ENCODE data around the gene UBE2I.
A peak's percentile ranks its signal among the peaks of the same experiment; 100 is the strongest.
"Not testable (repeated sequence)": the region's sequence is repeated elsewhere in the genome, so short reads cannot be mapped to it uniquely, and the experiment has no call there.

UBE2I gene

GRCh38 chr16:1327619-1327947 lies 18.1 kb downstream of the UBE2I start:
- H3K4me1 ChIP-seq (ENCODE audit: control insufficient read depth in 2 of 2, insufficient read depth in 1 of 2, low read depth in 1 of 2, low read length in 2 of 2), result peaks cover 17 to 20% of the 10 kb centered on the region in 2 donors
- H2BK12ac ChIP-seq (ENCODE audit: low read length), result no peak overlapping the region
- no peak overlapping the region for H3K9ac ChIP-seq (ENCODE audit: low read depth, low read length, poor library complexity)
- no peak overlapping the region for H4K91ac ChIP-seq (ENCODE audit: low read depth, low read length, poor library complexity)
- H2BK5ac ChIP-seq (ENCODE audit: low read length), result no peak overlapping the region
- H3K14ac ChIP-seq (ENCODE audit: low read length), result no peak overlapping the region
- H2BK120ac ChIP-seq (ENCODE audit: low read depth, low read length), result no peak overlapping the region
- no peak overlapping the region for H3K4ac ChIP-seq (ENCODE audit: low read length)
- WGBS, 2 donors (ENCODE audit: extremely low coverage in 2 of 2, insufficient read length in 2 of 2, insufficient replicate concordance in 1 of 2), result no CpG with 5 or more reads among the region's 5 CpGs
- H2AK5ac ChIP-seq (ENCODE audit: low read depth, low read length), result peak overlapping the region; percentile 3
- H3K23ac ChIP-seq (ENCODE audit: low read depth, low read length, poor library complexity), result no peak overlapping the region
- peak overlapping the region; percentile 44 for H2AFZ ChIP-seq (ENCODE audit: low read length)
- H3K9me3 ChIP-seq (replicated peaks in 1 of 2; ENCODE audit: control insufficient read depth in 2 of 2, insufficient read depth in 1 of 2, low read depth in 1 of 2, low read length in 2 of 2), result peaks cover 6 to 7% of the 10 kb centered on the region in 2 donors
- peaks cover 3% of the 10 kb centered on the region for H3K79me1 ChIP-seq (ENCODE audit: low read depth, low read length)
- no peak overlapping the region for H3K4me2 ChIP-seq (ENCODE audit: insufficient read depth, low read length, poor library complexity, severe bottlenecking)
- peaks cover under 1 to 17% (median 3%) of the 10 kb centered on the region in 3 experiments for H3K27me3 ChIP-seq (ENCODE audit: control insufficient read depth in 3 of 3, insufficient read depth in 3 of 3, low read depth in 1 of 3, low read length in 3 of 3)
- H2BK15ac ChIP-seq (ENCODE audit: low read length), result no peak overlapping the region
- no peak overlapping the region for H4K8ac ChIP-seq (ENCODE audit: low read depth, low read length)
- H3K4me3 ChIP-seq (ENCODE audit: low read length in 2 of 2), result no peak overlapping the region
- no peak for DNase-seq (ENCODE audit: low spot score)
- peaks cover 19 to 32% of the 10 kb centered on the region in 2 donors for H3K36me3 ChIP-seq (replicated peaks in 1 of 2; ENCODE audit: control insufficient read depth in 2 of 2, insufficient read depth in 2 of 2, low read length in 2 of 2)
- H3K27ac ChIP-seq (replicated peaks; ENCODE audit: low read length), result no peak overlapping the region
- H3K18ac ChIP-seq (ENCODE audit: low read length), result no peak overlapping the region

- H2AK5ac ChIP-seq (ENCODE audit: low read depth, low read length); H2BK15ac ChIP-seq (ENCODE audit: low read length); DNase-seq (ENCODE audit: low spot score); H2BK5ac ChIP-seq (ENCODE audit: low read length); H2BK120ac ChIP-seq (ENCODE audit: low read depth, low read length); H3K4me3 ChIP-seq (ENCODE audit: low read length in 2 of 2); H3K9me3 ChIP-seq (replicated peaks in 1 of 2; ENCODE audit: control insufficient read depth in 2 of 2, insufficient read depth in 1 of 2, low read depth in 1 of 2, low read length in 2 of 2); H2BK12ac ChIP-seq (ENCODE audit: low read length); H3K9ac ChIP-seq (ENCODE audit: low read depth, low read length, poor library complexity); H3K23ac ChIP-seq (ENCODE audit: low read depth, low read length, poor library complexity); H4K8ac ChIP-seq (ENCODE audit: low read depth, low read length); H3K18ac ChIP-seq (ENCODE audit: low read length); H3K14ac ChIP-seq (ENCODE audit: low read length); H3K4ac ChIP-seq (ENCODE audit: low read length); H2AFZ ChIP-seq (ENCODE audit: low read length); H3K4me2 ChIP-seq (ENCODE audit: insufficient read depth, low read length, poor library complexity, severe bottlenecking); H3K79me1 ChIP-seq (ENCODE audit: low read depth, low read length); H4K91ac ChIP-seq (ENCODE audit: low read depth, low read length, poor library complexity): not testable (repeated sequence)
- no CpG with 5 or more reads among the region's 20 CpGs for WGBS, 2 donors (ENCODE audit: extremely low coverage in 2 of 2, insufficient read length in 2 of 2, insufficient replicate concordance in 1 of 2)
- Histone ChIP-seq H3K27ac (replicated peaks; ENCODE audit: low read length) (peak overlapping the region; percentile 27), H3K27me3 (ENCODE audit: control insufficient read depth in 3 of 3, insufficient read depth in 3 of 3, low read depth in 1 of 3, low read length in 3 of 3) (peaks cover 6 to 23% (median 8%) of the 10 kb centered on the region in 3 experiments), H3K4me1 (ENCODE audit: control insufficient read depth in 2 of 2, insufficient read depth in 1 of 2, low read depth in 1 of 2, low read length in 2 of 2) (peaks cover 17 to 24% of the 10 kb centered on the region in 2 donors), H3K36me3 (replicated peaks in 1 of 2; ENCODE audit: control insufficient read depth in 2 of 2, insufficient read depth in 2 of 2, low read length in 2 of 2) (peaks cover 18 to 28% of the 10 kb centered on the region in 2 donors)
These were observed 18.7 kb downstream of the UBE2I start for GRCh38 chr16:1328136-1328535.

DNA sequence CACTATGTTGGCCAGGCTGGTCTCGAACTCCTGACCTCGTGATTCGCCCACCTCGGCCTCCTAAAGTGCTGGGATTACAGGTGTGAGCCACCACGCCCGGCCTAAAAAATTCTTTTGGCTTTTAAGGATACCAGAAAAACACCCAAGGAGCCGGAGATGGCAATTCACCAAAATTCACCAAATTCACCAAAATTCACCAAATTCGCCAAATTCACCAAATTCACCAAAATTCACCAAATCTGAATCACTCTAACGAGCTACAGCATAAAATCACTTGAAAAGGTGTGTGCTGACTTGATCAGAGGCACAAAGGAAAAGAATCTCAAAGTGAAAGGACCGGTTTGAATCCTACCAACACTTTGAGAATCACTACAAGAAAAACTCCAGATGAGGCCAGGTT lies 19.5 kb downstream of the UBE2I start:
- not testable (repeated sequence) for H3K4me2 ChIP-seq (ENCODE audit: insufficient read depth, low read length, poor library complexity, severe bottlenecking); H3K23ac ChIP-seq (ENCODE audit: low read depth, low read length, poor library complexity); H2AFZ ChIP-seq (ENCODE audit: low read length); H2AK5ac ChIP-seq (ENCODE audit: low read depth, low read length); H2BK120ac ChIP-seq (ENCODE audit: low read depth, low read length); H2BK5ac ChIP-seq (ENCODE audit: low read length); H3K9ac ChIP-seq (ENCODE audit: low read depth, low read length, poor library complexity); H3K4ac ChIP-seq (ENCODE audit: low read length); H3K4me3 ChIP-seq (ENCODE audit: low read length in 2 of 2); H3K14ac ChIP-seq (ENCODE audit: low read length); H2BK12ac ChIP-seq (ENCODE audit: low read length); H3K9me3 ChIP-seq (replicated peaks in 1 of 2; ENCODE audit: control insufficient read depth in 2 of 2, insufficient read depth in 1 of 2, low read depth in 1 of 2, low read length in 2 of 2); H2BK15ac ChIP-seq (ENCODE audit: low read length); H4K8ac ChIP-seq (ENCODE audit: low read depth, low read length); H3K27ac ChIP-seq (replicated peaks; ENCODE audit: low read length); H4K91ac ChIP-seq (ENCODE audit: low read depth, low read length, poor library complexity); DNase-seq (ENCODE audit: low spot score); H3K18ac ChIP-seq (ENCODE audit: low read length); H3K79me1 ChIP-seq (ENCODE audit: low read depth, low read length)
- Histone ChIP-seq H3K27me3 (ENCODE audit: control insufficient read depth in 3 of 3, insufficient read depth in 3 of 3, low read depth in 1 of 3, low read length in 3 of 3) (peaks cover 6 to 30% (median 14%) of the 10 kb centered on the region in 3 experiments), H3K36me3 (replicated peaks in 1 of 2; ENCODE audit: control insufficient read depth in 2 of 2, insufficient read depth in 2 of 2, low read length in 2 of 2) (peaks cover 11 to 20% of the 10 kb centered on the region in 2 donors), H3K4me1 (ENCODE audit: control insufficient read depth in 2 of 2, insufficient read depth in 1 of 2, low read depth in 1 of 2, low read length in 2 of 2) (peaks cover 18 to 26% of the 10 kb centered on the region in 2 donors)
- 100% methylated on average over 1 to 2 of the region's 10 CpGs for WGBS, 2 donors (ENCODE audit: extremely low coverage in 2 of 2, insufficient read length in 2 of 2, insufficient replicate concordance in 1 of 2)

- H3K36me3 ChIP-seq (replicated peaks in 1 of 2; ENCODE audit: control insufficient read depth in 2 of 2, insufficient read depth in 2 of 2, low read length in 2 of 2), result peaks cover 2 to 6% of the 10 kb centered on the region in 2 donors
- H3K9me3 ChIP-seq (replicated peaks in 1 of 2; ENCODE audit: control insufficient read depth in 2 of 2, insufficient read depth in 1 of 2, low read depth in 1 of 2, low read length in 2 of 2), result peaks cover 7 to 8% of the 10 kb centered on the region in 2 donors
- no peak overlapping the region for H3K4me3 ChIP-seq (ENCODE audit: low read length in 2 of 2)
- peaks cover 6 to 44% (median 28%) of the 10 kb centered on the region in 3 experiments for H3K27me3 ChIP-seq (ENCODE audit: control insufficient read depth in 3 of 3, insufficient read depth in 3 of 3, low read depth in 1 of 3, low read length in 3 of 3)
- H3K79me1 ChIP-seq (ENCODE audit: low read depth, low read length), result peaks cover 1% of the 10 kb centered on the region
- H2AFZ ChIP-seq (ENCODE audit: low read length), result no peak overlapping the region
- no peak overlapping the region for H3K9ac ChIP-seq (ENCODE audit: low read depth, low read length, poor library complexity)
- peak overlapping the region; percentile 71 for H2BK15ac ChIP-seq (ENCODE audit: low read length)
- no peak for DNase-seq (ENCODE audit: low spot score)
- no peak overlapping the region for H2BK120ac ChIP-seq (ENCODE audit: low read depth, low read length)
- peak overlapping the region; percentile 53 for H3K4ac ChIP-seq (ENCODE audit: low read length)
- no peak overlapping the region for H4K91ac ChIP-seq (ENCODE audit: low read depth, low read length, poor library complexity)
- H2BK12ac ChIP-seq (ENCODE audit: low read length), result no peak overlapping the region
- H2AK5ac ChIP-seq (ENCODE audit: low read depth, low read length), result peak overlapping the region; percentile 83
- no peak overlapping the region for H4K8ac ChIP-seq (ENCODE audit: low read depth, low read length)
- no peak overlapping the region for H3K23ac ChIP-seq (ENCODE audit: low read depth, low read length, poor library complexity)
- no peak overlapping the region for H3K27ac ChIP-seq (replicated peaks; ENCODE audit: low read length)
- H2BK5ac ChIP-seq (ENCODE audit: low read length), result no peak overlapping the region
- H3K14ac ChIP-seq (ENCODE audit: low read length), result no peak overlapping the region
- no peak overlapping the region for H3K4me2 ChIP-seq (ENCODE audit: insufficient read depth, low read length, poor library complexity, severe bottlenecking)
- no CpG with 5 or more reads among the region's 17 CpGs for WGBS, 2 donors (ENCODE audit: extremely low coverage in 2 of 2, insufficient read length in 2 of 2, insufficient replicate concordance in 1 of 2)
- H3K18ac ChIP-seq (ENCODE audit: low read length), result no peak overlapping the region
- peaks cover 19 to 39% of the 10 kb centered on the region in 2 donors for H3K4me1 ChIP-seq (ENCODE audit: control insufficient read depth in 2 of 2, insufficient read depth in 1 of 2, low read depth in 1 of 2, low read length in 2 of 2)
These were observed 21.0 kb downstream of the UBE2I start for GRCh38 chr16:1330260-1330914.

Measured in neuronal stem cell (in vitro differentiated cells).